ENCODE results near the gene DRG2.

DNA sequence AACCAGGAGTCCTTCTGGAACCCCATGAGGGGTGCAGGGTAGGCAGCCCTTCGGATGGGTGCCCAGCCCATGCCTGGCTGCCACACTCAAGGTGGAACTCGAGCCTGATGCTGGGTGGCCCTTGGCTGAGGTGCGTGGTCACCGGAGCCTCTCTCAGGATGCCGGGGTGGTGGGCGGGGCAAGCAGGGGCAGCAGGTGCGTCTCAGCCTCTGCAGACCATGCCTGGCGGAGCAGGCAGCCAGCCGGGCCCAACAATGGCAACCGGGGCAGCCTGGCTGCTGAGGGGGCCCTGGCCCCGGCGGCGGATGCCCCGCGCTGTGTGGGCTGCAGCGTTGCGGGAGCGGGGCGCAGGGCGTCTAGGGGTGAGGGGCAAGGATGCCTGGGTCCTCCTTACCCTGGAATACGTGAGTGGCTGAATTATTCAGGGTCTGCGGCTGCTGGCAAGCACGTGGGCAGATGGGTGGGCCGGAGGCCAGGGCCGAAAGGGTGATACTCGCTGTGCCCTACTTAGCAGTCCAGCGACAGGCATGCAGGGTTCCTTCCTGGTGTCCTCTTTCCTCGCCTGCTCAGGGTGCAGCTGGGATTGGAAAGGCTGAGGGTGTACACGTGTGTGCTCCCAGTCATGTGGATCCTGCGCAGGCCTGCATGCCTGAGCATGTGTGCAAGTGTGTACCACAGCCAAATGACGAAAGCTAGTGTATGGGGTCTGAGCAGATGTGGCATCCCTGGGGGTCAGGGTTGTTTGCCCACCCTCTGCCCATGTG, 35.4 kb downstream of the DRG2 start:
- TF ChIP-seq CTCF (IDR thresholded peaks at IDR 0.05 in 8 of 11, conservative IDR thresholded peaks at IDR 0.05 in 3 of 11) (no peak), POLR2A (IDR thresholded peaks at IDR 0.05) (no peak), POLR2AphosphoS5 (IDR thresholded peaks at IDR 0.05) (no peak)

All from spleen (tissue), 7 donors.